H9 (cell line): Measurements from ENCODE around the gene TPBGL. TPM values are rescaled to one million over a fixed set of nuclear protein-coding genes. Genes with fewer than 3 reads are reported as not detected.

Experiments
- DNase-seq: peaks from one replicate; pipeline ENCODE4 v3.0.0-alpha.2; 2017
- H2AFZ ChIP-seq: one replicate; pipeline ENCODE4 v1.6.1; 2013; ENCODE audit warnings: mild to moderate bottlenecking, low read length, control low read depth, moderate library complexity
- H2AK5ac ChIP-seq: 2 replicates; pipeline ENCODE4 v1.6.1; 2013; ENCODE audit warnings: low read length, control low read depth, mixed read lengths; ENCODE audit not compliant: insufficient read length
- H2BK120ac ChIP-seq: one replicate; pipeline ENCODE4 v1.6.1; 2013; ENCODE audit warnings: low read depth, mild to moderate bottlenecking, low read length, control low read depth, inconsistent platforms; ENCODE audit not compliant: poor library complexity, severe bottlenecking
- H2BK12ac ChIP-seq: 2 replicates; pipeline ENCODE4 v1.6.1; 2013; ENCODE audit warnings: low read length, control low read depth, mixed read lengths, low read depth; ENCODE audit not compliant: insufficient read length
- H2BK15ac ChIP-seq: 2 replicates; pipeline ENCODE4 v1.6.1; 2013; ENCODE audit warnings: low read depth, low read length, control low read depth
- H2BK20ac ChIP-seq: one replicate; pipeline ENCODE4 v1.6.1; 2013; ENCODE audit warnings: low read depth, mild to moderate bottlenecking, low read length, control low read depth, inconsistent platforms; ENCODE audit not compliant: poor library complexity, severe bottlenecking
- H2BK5ac ChIP-seq: 2 replicates; pipeline ENCODE4 v1.6.1; 2013; ENCODE audit warnings: low read length, control low read depth, mixed read lengths; ENCODE audit not compliant: insufficient read length
- H3K14ac ChIP-seq: 2 replicates; pipeline ENCODE4 v1.6.1; 2013; ENCODE audit warnings: low read length, control low read depth; ENCODE audit not compliant: insufficient read depth
- H3K18ac ChIP-seq: 2 replicates; pipeline ENCODE4 v1.6.1; 2013; ENCODE audit warnings: low read depth, mild to moderate bottlenecking, mixed read lengths, low read length, control low read depth; ENCODE audit not compliant: insufficient read length
- H3K23ac ChIP-seq: 2 replicates; pipeline ENCODE4 v1.6.1; 2013; ENCODE audit warnings: low read length, control low read depth, mixed read lengths, low read depth; ENCODE audit not compliant: insufficient read length
- H3K23me2 ChIP-seq: 2 replicates; pipeline ENCODE4 v1.6.1; 2013; ENCODE audit warnings: low read depth, mild to moderate bottlenecking, mixed read lengths, low read length, control low read depth; ENCODE audit not compliant: insufficient read length, poor library complexity, severe bottlenecking
- H3K27ac ChIP-seq: 2 replicates; pipeline ENCODE4 v1.5.1; 2013; ENCODE audit warnings: low read length, control low read depth, mixed read lengths, low read depth; ENCODE audit not compliant: insufficient read length
- H3K27me3 ChIP-seq: 2 replicates; pipeline ENCODE4 v1.6.1; 2013; ENCODE audit warnings: low read length, control low read depth, inconsistent platforms; ENCODE audit not compliant: insufficient read depth
- H3K4ac ChIP-seq: 2 replicates; pipeline ENCODE4 v1.6.1; 2013; ENCODE audit warnings: low read depth, mild to moderate bottlenecking, control low read depth, inconsistent platforms, low read length, moderate library complexity
- H3K4me1 ChIP-seq: 2 replicates; pipeline ENCODE4 v1.6.1; 2013; ENCODE audit warnings: low read length, control low read depth, inconsistent platforms; ENCODE audit not compliant: insufficient read depth
- H3K4me2 ChIP-seq: 2 replicates; pipeline ENCODE4 v1.6.1; 2013; ENCODE audit warnings: low read length, control low read depth, mixed read lengths; ENCODE audit not compliant: insufficient read length, insufficient read depth
- H3K56ac ChIP-seq: 2 replicates; pipeline ENCODE4 v1.6.1; 2013; ENCODE audit warnings: low read depth, mild to moderate bottlenecking, mixed read lengths, low read length, control low read depth; ENCODE audit not compliant: insufficient read length
- H3K79me1 ChIP-seq: 2 replicates; pipeline ENCODE4 v1.6.1; 2013; ENCODE audit warnings: low read depth, mild to moderate bottlenecking, moderate library complexity, low read length, control low read depth, inconsistent platforms; ENCODE audit not compliant: insufficient read depth, poor library complexity, severe bottlenecking
- H3K79me2 ChIP-seq: 2 replicates; pipeline ENCODE4 v1.6.1; 2013; ENCODE audit warnings: low read length, control low read depth, inconsistent platforms; ENCODE audit not compliant: insufficient read depth
- H3K9ac ChIP-seq: 2 replicates; pipeline ENCODE4 v1.6.1; 2013; ENCODE audit warnings: low read length, control low read depth, mixed read lengths; ENCODE audit not compliant: insufficient read length; ENCODE audit errors: extremely low read depth
- H3K9me3 ChIP-seq: one replicate; pipeline ENCODE4 v1.6.1; 2013; ENCODE audit warnings: low read depth, low read length, inconsistent platforms; ENCODE audit not compliant: control insufficient read depth
- H3T11ph ChIP-seq: one replicate; pipeline ENCODE4 v1.6.1; 2013; ENCODE audit warnings: mild to moderate bottlenecking, low read length, control low read depth, inconsistent platforms
- H4K20me1 ChIP-seq: one replicate; pipeline ENCODE4 v1.6.1; 2013; ENCODE audit not compliant: control insufficient read depth, insufficient read length, insufficient read depth
- H4K5ac ChIP-seq: 2 replicates; pipeline ENCODE4 v1.6.1; 2013; ENCODE audit warnings: low read depth, mild to moderate bottlenecking, mixed read lengths, low read length, control low read depth; ENCODE audit not compliant: insufficient read length
- H4K8ac ChIP-seq: replicated peaks from 2 replicates; pipeline ENCODE4 v1.6.1; 2013; ENCODE audit warnings: low read length, control low read depth, mixed read lengths, low read depth; ENCODE audit not compliant: insufficient read length
- H4K91ac ChIP-seq: 2 replicates; pipeline ENCODE4 v1.6.1; 2013; ENCODE audit warnings: low read depth, mild to moderate bottlenecking, moderate library complexity, mixed read lengths, low read length, control low read depth; ENCODE audit not compliant: insufficient read length
- H3K27ac Mint-ChIP-seq, 3 experiments: 2 replicates in 2 of 3; 3 replicates in 1 of 3; pipeline ENCODE4 v1.8.0; 2020 to 2021; ENCODE audit warnings: mixed read lengths in 3 of 3, mild to moderate bottlenecking in 1 of 3, moderate library complexity in 1 of 3
- H3K27me3 Mint-ChIP-seq: 2 replicates; pipeline ENCODE4 v1.8.0; 2021; ENCODE audit warnings: low read depth, mild to moderate bottlenecking, moderate library complexity, mixed read lengths
- H3K36me3 Mint-ChIP-seq, 3 experiments: 2 replicates in 2 of 3; 3 replicates in 1 of 3; pipeline ENCODE4 v1.8.0; 2020 to 2021; ENCODE audit warnings: low read depth in 3 of 3, mixed read lengths in 3 of 3; ENCODE audit not compliant: insufficient read depth in 1 of 3
- H3K4me1 Mint-ChIP-seq, 2 experiments: 2 replicates each; pipeline ENCODE4 v1.8.0; 2020; ENCODE audit warnings: mixed read lengths in 2 of 2
- H3K4me3 Mint-ChIP-seq, 2 experiments: 2 replicates in 1 of 2; 3 replicates in 1 of 2; pipeline ENCODE4 v1.8.0; 2020 to 2021; ENCODE audit warnings: mild to moderate bottlenecking in 2 of 2, mixed read lengths in 2 of 2, moderate library complexity in 1 of 2
- H3K9me3 Mint-ChIP-seq, 2 experiments: 2 replicates in 1 of 2; 3 replicates in 1 of 2; pipeline ENCODE4 v1.8.0; 2020; ENCODE audit warnings: mild to moderate bottlenecking in 2 of 2, mixed read lengths in 2 of 2, moderate library complexity in 1 of 2
- WGBS: extraction: QIAGEN DNeasy Blood & Tissue Kit; methylation state at CpG from one replicate; pipeline ENCODE4 v1.1.7; 2013; ENCODE audit warnings: missing lambda C conversion rate, low lambda C conversion rate, mixed read lengths; ENCODE audit not compliant: insufficient read length; ENCODE audit errors: extremely low coverage; 5-methylcytosine and 5-hydroxymethylcytosine counted together
- total RNA-seq: library from RNA; stranded (reverse); gene quantifications from 2 replicates; pipeline ENCODE4 v1.2.1, GENCODE V29; 2021
- TF ChIP-seq, protein P1 (sequence below): fragments of 200-600 bp; sonication (generic); conservative IDR thresholded peaks from 3 replicates; pipeline ENCODE4 v1.8.0; 2021; ENCODE audit warnings: antibody characterized with exemption, mild to moderate bottlenecking

The TPBGL gene
- total RNA-seq, 1 experiment from 2014 or later: 0.61 TPM

- Histone ChIP-seq H3K23ac (no peak overlapping the region), H3K56ac (no peak overlapping the region), H3K4ac (no peak overlapping the region), H2BK12ac (no peak overlapping the region), H3K4me2 (no peak overlapping the region), H3K27ac (no peak overlapping the region), H4K20me1 (no peaks in the 10 kb centered on the region), H2AFZ (no peak overlapping the region), H2BK15ac (no peak overlapping the region), H2BK5ac (no peak overlapping the region), H3K18ac (no peak overlapping the region), H3K14ac (no peak overlapping the region), H2AK5ac (no peak overlapping the region), H2BK120ac (no peak overlapping the region), H3K23me2 (no peaks in the 10 kb centered on the region), H4K8ac (no peak overlapping the region), H3K79me1 (no peaks in the 10 kb centered on the region), H3K9me3 (no peaks in the 10 kb centered on the region), H3T11ph (no peak overlapping the region), H3K79me2 (no peaks in the 10 kb centered on the region), H4K91ac (no peak overlapping the region), H3K27me3 (no peaks in the 10 kb centered on the region), H4K5ac (no peak overlapping the region), H3K4me1 (no peaks in the 10 kb centered on the region), H3K9ac (no peak overlapping the region), H2BK20ac (no peak overlapping the region)
- DNase-seq: no peak
- Mint-ChIP-seq H3K27me3 (no peaks in the 10 kb centered on the region), H3K27ac (no peak overlapping the region; a peak in 1 of 7 replicates), H3K36me3 (no peaks in the 10 kb centered on the region; a peak in 1 of 7 replicates), H3K4me3 (no peak overlapping the region; a peak in 1 of 5 replicates), H3K4me1 (no peaks in the 10 kb centered on the region), H3K9me3 (no peaks in the 10 kb centered on the region)
- TF ChIP-seq, protein P1, sequence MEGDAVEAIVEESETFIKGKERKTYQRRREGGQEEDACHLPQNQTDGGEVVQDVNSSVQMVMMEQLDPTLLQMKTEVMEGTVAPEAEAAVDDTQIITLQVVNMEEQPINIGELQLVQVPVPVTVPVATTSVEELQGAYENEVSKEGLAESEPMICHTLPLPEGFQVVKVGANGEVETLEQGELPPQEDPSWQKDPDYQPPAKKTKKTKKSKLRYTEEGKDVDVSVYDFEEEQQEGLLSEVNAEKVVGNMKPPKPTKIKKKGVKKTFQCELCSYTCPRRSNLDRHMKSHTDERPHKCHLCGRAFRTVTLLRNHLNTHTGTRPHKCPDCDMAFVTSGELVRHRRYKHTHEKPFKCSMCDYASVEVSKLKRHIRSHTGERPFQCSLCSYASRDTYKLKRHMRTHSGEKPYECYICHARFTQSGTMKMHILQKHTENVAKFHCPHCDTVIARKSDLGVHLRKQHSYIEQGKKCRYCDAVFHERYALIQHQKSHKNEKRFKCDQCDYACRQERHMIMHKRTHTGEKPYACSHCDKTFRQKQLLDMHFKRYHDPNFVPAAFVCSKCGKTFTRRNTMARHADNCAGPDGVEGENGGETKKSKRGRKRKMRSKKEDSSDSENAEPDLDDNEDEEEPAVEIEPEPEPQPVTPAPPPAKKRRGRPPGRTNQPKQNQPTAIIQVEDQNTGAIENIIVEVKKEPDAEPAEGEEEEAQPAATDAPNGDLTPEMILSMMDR: no peak
- WGBS: no CpG with 5 or more reads among the region's 12 CpGs
These were observed 49.3 kb downstream of the TPBGL start for GRCh38 chr11:75289919-75290318.
